ENCODE data around the gene HIGD2A.

The HIGD2A gene

GRCh38 chr5:176369934-176370711 is 18.4 kb upstream of the HIGD2A start:
- DNase-seq (ENCODE audit: low read depth), result no peak

GRCh38 chr5:176371621-176372539 is 16.7 kb upstream of the HIGD2A start:
- DNase-seq (ENCODE audit: low read depth), result no peak

- no peak for DNase-seq (ENCODE audit: low read depth)
These were observed 15.3 kb upstream of the HIGD2A start for GRCh38 chr5:176373100-176373818.

GRCh38 chr5:176379881-176380280 is 8.7 kb upstream of the HIGD2A start:
- DNase-seq (ENCODE audit: low read depth), result no peak

- DNase-seq (ENCODE audit: low read depth), result no peak
These were observed 7.1 kb upstream of the HIGD2A start for GRCh38 chr5:176381423-176381822.

GRCh38 chr5:176381979-176382378 is 6.6 kb upstream of the HIGD2A start:
- DNase-seq (ENCODE audit: low read depth), result no peak

- DNase-seq (ENCODE audit: low read depth), result no peak
These were observed 5.8 kb upstream of the HIGD2A start for GRCh38 chr5:176382721-176383120.

- no peak for DNase-seq (ENCODE audit: low read depth)
These were observed 5.2 kb upstream of the HIGD2A start for GRCh38 chr5:176383248-176383905.

- no peak for DNase-seq (ENCODE audit: low read depth)
These were observed 4.6 kb upstream of the HIGD2A start for GRCh38 chr5:176383961-176384360.

GRCh38 chr5:176384366-176384930 is 4.1 kb upstream of the HIGD2A start:
- DNase-seq (ENCODE audit: low read depth), result no peak

GRCh38 chr5:176384991-176385390 is 3.6 kb upstream of the HIGD2A start:
- DNase-seq (ENCODE audit: low read depth), result no peak

- DNase-seq (ENCODE audit: low read depth), result no peak
These were observed 2.1 kb upstream of the HIGD2A start for GRCh38 chr5:176386491-176386890.

- no peak for DNase-seq (ENCODE audit: low read depth)
These were observed 1.1 kb upstream of the HIGD2A start for GRCh38 chr5:176387384-176387925.

- DNase-seq (ENCODE audit: low read depth), result no peak
These were observed 528 bp upstream of the HIGD2A start for GRCh38 chr5:176388003-176388443.

GRCh38 chr5:176389135-176390123 is 878 bp downstream of the HIGD2A start:
- DNase-seq (ENCODE audit: low read depth), result no peak

- DNase-seq (ENCODE audit: low read depth), result no peak
These were observed 2.9 kb downstream of the HIGD2A start for GRCh38 chr5:176391479-176391878.

- no peak for DNase-seq (ENCODE audit: low read depth)
These were observed 3.4 kb downstream of the HIGD2A start for GRCh38 chr5:176391999-176392398.

- DNase-seq (ENCODE audit: low read depth), result no peak
These were observed 4.0 kb downstream of the HIGD2A start for GRCh38 chr5:176392526-176392925.

GRCh38 chr5:176394096-176394495 is 5.5 kb downstream of the HIGD2A start:
- no peak for DNase-seq (ENCODE audit: low read depth)

Measured in HS-5 (cell line).